C4-2B (cell line): ENCODE measurements around the gene TDP1.

Experiments used
- CTCF ChIP-seq: fragments of 450-650 bp; conservative IDR thresholded peaks from 2 replicates; pipeline ENCODE4 v1.5.1; 2017; ENCODE audit warnings: mild to moderate bottlenecking
- ZFX ChIP-seq: fragments of 450-650 bp; IDR thresholded peaks from 2 replicates; pipeline ENCODE4 v1.6.1; 2017

GRCh38 chr14:89988787-89989186 is 33.1 kb downstream of the TDP1 start:
- TF ChIP-seq CTCF (no peak), ZFX (no peak)
